Breast epithelium (tissue), 3 donors: ENCODE data around the gene COX17.

Experiments used
- CTCF ChIP-seq, 3 donors: fragments of 450-650 bp; IDR thresholded peaks; one replicate each; pipeline ENCODE4 v1.5.1; 2016 to 2017; ENCODE audit warnings: antibody characterized with exemption in 3 of 3, mild to moderate bottlenecking in 3 of 3, moderate library complexity in 3 of 3
- POLR2A ChIP-seq: fragments of 450-650 bp; IDR thresholded peaks from one replicate; pipeline ENCODE4 v1.6.1; 2016; ENCODE audit warnings: antibody characterized with exemption, mild to moderate bottlenecking, moderate library complexity

GRCh38 chr3:119726909-119727308 lies 49.7 kb upstream of the COX17 start:
- TF ChIP-seq CTCF (IDR thresholded peaks at IDR 0.05) (no peak), POLR2A (no peak)
